BLaER1 (cell line): ENCODE results near the gene TWNK.
"Not testable (repeated sequence)": the region's sequence is repeated elsewhere in the genome, so short reads cannot be mapped to it uniquely, and the experiment has no call there.

ENCODE experiments used
- H3K27ac ChIP-seq: shearing (Covaris generic); formaldehyde crosslinking; 2 replicates; pipeline ENCODE4 v1.8.1; 2022
- H3K27me3 ChIP-seq: shearing (Covaris generic); formaldehyde crosslinking; 2 replicates; pipeline ENCODE4 v1.8.1; 2022
- H3K36me3 ChIP-seq: shearing (Covaris generic); formaldehyde crosslinking; 2 replicates; pipeline ENCODE4 v1.8.1; 2022
- H3K4me1 ChIP-seq: shearing (Covaris generic); formaldehyde crosslinking; 2 replicates; pipeline ENCODE4 v1.8.1; 2022
- H3K4me2 ChIP-seq: shearing (Covaris generic); formaldehyde crosslinking; 2 replicates; pipeline ENCODE4 v1.8.1; 2022
- H3K4me3 ChIP-seq: shearing (Covaris generic); formaldehyde crosslinking; 2 replicates; pipeline ENCODE4 v1.8.1; 2022
- H3K9ac ChIP-seq: shearing (Covaris generic); formaldehyde crosslinking; 2 replicates; pipeline ENCODE4 v1.8.1; 2022
- H3K9me3 ChIP-seq: shearing (Covaris generic); formaldehyde crosslinking; 2 replicates; pipeline ENCODE4 v1.8.1; 2022
- H4K20me1 ChIP-seq: shearing (Covaris generic); formaldehyde crosslinking; 2 replicates; pipeline ENCODE4 v1.8.1; 2022
- Cebpa-rat ChIP-seq: shearing (Covaris generic); IDR thresholded peaks from 2 replicates; pipeline ENCODE4 v1.8.1; 2022

Gene TWNK

GRCh38 chr10:100972904-100973535 is 14.3 kb upstream of the TWNK start:
- Histone ChIP-seq H3K4me2 (no peak overlapping the region), H3K9ac (no peak overlapping the region), H3K36me3 (peaks cover 8% of the 10 kb centered on the region; the same call in 1 of the 2 replicates), H3K9me3 (no peaks in the 10 kb centered on the region), H3K27me3 (no peaks in the 10 kb centered on the region), H3K4me1 (peaks cover 16% of the 10 kb centered on the region), H3K27ac (no peak overlapping the region), H4K20me1 (peaks cover 10% of the 10 kb centered on the region), H3K4me3 (no peak overlapping the region)
- no peak for TF ChIP-seq Cebpa-rat

- peaks cover 31% of the 10 kb centered on the region for H3K36me3 ChIP-seq
- H3K9me3 ChIP-seq, H3K4me1 ChIP-seq, H3K4me3 ChIP-seq, H4K20me1 ChIP-seq, H3K27me3 ChIP-seq, H3K4me2 ChIP-seq, H3K27ac ChIP-seq, H3K9ac ChIP-seq: not testable (repeated sequence)
These were observed 11.9 kb upstream of the TWNK start for GRCh38 chr10:100975397-100975796.

- Histone ChIP-seq H3K4me2 (no peak overlapping the region), H3K36me3 (peaks cover 46% of the 10 kb centered on the region), H4K20me1 (peaks cover 10% of the 10 kb centered on the region), H3K4me3 (no peak overlapping the region), H3K27me3 (no peaks in the 10 kb centered on the region), H3K9me3 (no peaks in the 10 kb centered on the region), H3K9ac (no peak overlapping the region), H3K4me1 (no peaks in the 10 kb centered on the region), H3K27ac (no peak overlapping the region)
- no peak for TF ChIP-seq Cebpa-rat
These were observed 10.4 kb upstream of the TWNK start for GRCh38 chr10:100976906-100977305.

- TF ChIP-seq Cebpa-rat = no peak
- no peak overlapping the region for H3K4me2 ChIP-seq
- H4K20me1 ChIP-seq = peaks cover 10% of the 10 kb centered on the region
- H3K36me3 ChIP-seq = peaks cover 51% of the 10 kb centered on the region
- H3K4me3 ChIP-seq = no peak overlapping the region
- H3K4me1 ChIP-seq = no peaks in the 10 kb centered on the region
- H3K9ac ChIP-seq = no peak overlapping the region
- H3K9me3 ChIP-seq = no peaks in the 10 kb centered on the region
- H3K27me3 ChIP-seq = no peaks in the 10 kb centered on the region
- no peak overlapping the region for H3K27ac ChIP-seq
These were observed 9.9 kb upstream of the TWNK start for GRCh38 chr10:100977436-100977835.

GRCh38 chr10:100978121-100978900 is 9.0 kb upstream of the TWNK start:
- Histone ChIP-seq H3K9ac (no peak overlapping the region), H3K9me3 (no peaks in the 10 kb centered on the region), H3K4me1 (no peaks in the 10 kb centered on the region), H3K27me3 (no peaks in the 10 kb centered on the region), H3K27ac (no peak overlapping the region), H3K36me3 (peaks cover 60% of the 10 kb centered on the region), H4K20me1 (peaks cover 10% of the 10 kb centered on the region), H3K4me3 (no peak overlapping the region), H3K4me2 (no peak overlapping the region)
- no peak for TF ChIP-seq Cebpa-rat

GRCh38 chr10:100978901-100979195 is 8.5 kb upstream of the TWNK start:
- H3K4me1 ChIP-seq = no peaks in the 10 kb centered on the region
- peaks cover 10% of the 10 kb centered on the region for H4K20me1 ChIP-seq
- no peak overlapping the region for H3K4me3 ChIP-seq
- H3K9ac ChIP-seq = no peak overlapping the region
- no peaks in the 10 kb centered on the region for H3K27me3 ChIP-seq
- no peaks in the 10 kb centered on the region for H3K9me3 ChIP-seq
- TF ChIP-seq Cebpa-rat = no peak
- no peak overlapping the region for H3K27ac ChIP-seq
- H3K4me2 ChIP-seq = no peak overlapping the region
- H3K36me3 ChIP-seq = peaks cover 63% of the 10 kb centered on the region

GRCh38 chr10:100979791-100980272 is 7.5 kb upstream of the TWNK start:
- Histone ChIP-seq H3K4me3 (no peak overlapping the region), H3K36me3 (peaks cover 73% of the 10 kb centered on the region), H4K20me1 (peaks cover 14% of the 10 kb centered on the region), H3K9me3 (no peaks in the 10 kb centered on the region), H3K4me1 (no peaks in the 10 kb centered on the region), H3K27ac (no peak overlapping the region), H3K4me2 (no peak overlapping the region), H3K9ac (no peak overlapping the region), H3K27me3 (no peaks in the 10 kb centered on the region)
- no peak for TF ChIP-seq Cebpa-rat

- no peak overlapping the region for H3K27ac ChIP-seq
- H3K4me2 ChIP-seq = no peak overlapping the region
- H4K20me1 ChIP-seq = peaks cover 19% of the 10 kb centered on the region
- H3K27me3 ChIP-seq = no peaks in the 10 kb centered on the region
- H3K9me3 ChIP-seq = no peaks in the 10 kb centered on the region
- peaks cover 2% of the 10 kb centered on the region; the same call in 1 of the 2 replicates for H3K4me1 ChIP-seq
- H3K36me3 ChIP-seq = peaks cover 78% of the 10 kb centered on the region
- H3K4me3 ChIP-seq = no peak overlapping the region
- TF ChIP-seq Cebpa-rat = no peak
- H3K9ac ChIP-seq = no peak overlapping the region
These were observed 7.0 kb upstream of the TWNK start for GRCh38 chr10:100980311-100980710.

- Histone ChIP-seq H3K36me3 (peaks cover 82% of the 10 kb centered on the region), H3K27ac (no peak overlapping the region), H4K20me1 (peaks cover 23% of the 10 kb centered on the region), H3K9me3 (no peaks in the 10 kb centered on the region), H3K4me2 (no peak overlapping the region), H3K4me3 (no peak overlapping the region), H3K4me1 (peaks cover 6% of the 10 kb centered on the region), H3K27me3 (no peaks in the 10 kb centered on the region), H3K9ac (no peak overlapping the region)
- no peak for TF ChIP-seq Cebpa-rat
These were observed 6.6 kb upstream of the TWNK start for GRCh38 chr10:100980711-100981110.

GRCh38 chr10:100981178-100981772 is 6.1 kb upstream of the TWNK start:
- Histone ChIP-seq H3K4me1 (peaks cover 12% of the 10 kb centered on the region), H3K27me3 (no peaks in the 10 kb centered on the region), H4K20me1 (peaks cover 29% of the 10 kb centered on the region), H3K4me3 (no peak overlapping the region), H3K9me3 (no peaks in the 10 kb centered on the region), H3K27ac (no peak overlapping the region), H3K36me3 (peaks cover 87% of the 10 kb centered on the region), H3K4me2 (no peak overlapping the region), H3K9ac (no peak overlapping the region)
- no peak for TF ChIP-seq Cebpa-rat
